NT2/D1 (cell line): ENCODE measurements around the gene CD84.

Experiments used
- SUZ12 ChIP-seq: IDR thresholded peaks from 2 replicates; pipeline ENCODE4 v1.6.1; 2011; ENCODE audit not compliant: insufficient read length, insufficient read depth; ENCODE audit errors: extremely low read depth
- YY1 ChIP-seq: IDR thresholded peaks from 2 replicates; pipeline ENCODE4 v1.6.1; 2011; ENCODE audit not compliant: insufficient read length, insufficient read depth
- ZNF274 ChIP-seq: IDR thresholded peaks from 2 replicates; pipeline ENCODE4 v1.6.1; 2011; ENCODE audit warnings: mild to moderate bottlenecking, low read depth, low read length

GRCh38 chr1:160539990-160540858 lies 39.1 kb downstream of the CD84 start:
- TF ChIP-seq YY1 (no peak), ZNF274 (no peak), SUZ12 (no peak)
